AG09319 (cell line): Measurements from ENCODE around the gene UBAP2.

Experiments used
- DNase-seq: peaks from one replicate; pipeline ENCODE4 v3.0.0-alpha.2; 2010; ENCODE audit warnings: low read depth; ENCODE audit errors: extremely low read depth
- CTCF ChIP-seq: IDR thresholded peaks from 2 replicates; pipeline ENCODE4 v1.5.1; 2011; ENCODE audit warnings: low read depth, mild to moderate bottlenecking, inconsistent platforms, low read length, moderate library complexity

Gene UBAP2

GRCh38 chr9:33946779-33947535 lies 101.7 kb downstream of the UBAP2 start:
- DNase-seq = peak; percentile 86
- TF ChIP-seq CTCF = no peak

- TF ChIP-seq CTCF = no peak
- no peak for DNase-seq
Observed at GRCh38 chr9:33943389-33943788, 105.3 kb downstream of the UBAP2 start.

GRCh38 chr9:33942471-33943083 lies 106.1 kb downstream of the UBAP2 start:
- peak; percentile 47 for TF ChIP-seq CTCF
- peak; percentile 41 for DNase-seq

- TF ChIP-seq CTCF = no peak
Observed at GRCh38 chr9:33939924-33940874, 108.5 kb downstream of the UBAP2 start.

GRCh38 chr9:33934188-33934878 lies 114.4 kb downstream of the UBAP2 start:
- no peak for DNase-seq
- no peak for TF ChIP-seq CTCF

More at GRCh38 chr9:33939924-33940874, 108.5 kb downstream of the UBAP2 start:
- DNase-seq = no peak

- no peak for DNase-seq
- no peak for TF ChIP-seq CTCF
Observed at GRCh38 chr9:33932078-33932807, 116.4 kb downstream of the UBAP2 start.
